Neural cell (in vitro differentiated cells): ENCODE data around the gene MDGA2. TPM values are rescaled to one million over a fixed set of nuclear protein-coding genes. Genes with fewer than 3 reads are reported as not detected.

Experiments
- H2AFZ ChIP-seq: fragments of 200-600, 300-800 bp; sonication (generic), shearing (Covaris generic); 2 replicates; pipeline ENCODE4 v1.6.0; 2014; ENCODE audit warnings: low read depth, mild to moderate bottlenecking, antibody characterized with exemption, low read length, moderate library complexity
- H3F3A ChIP-seq: fragments of 200-600 bp; shearing (Covaris generic); 2 replicates; pipeline ENCODE4 v1.6.1; 2016; ENCODE audit warnings: mild to moderate bottlenecking, moderate library complexity, mixed read lengths, antibody characterized with exemption, low read length; ENCODE audit not compliant: insufficient read depth, poor library complexity, severe bottlenecking
- H3K27ac ChIP-seq: fragments of 200-600, 300-800 bp; sonication (generic), shearing (Covaris generic); 2 replicates; pipeline ENCODE4 v1.5.1; 2014; ENCODE audit warnings: mild to moderate bottlenecking, low read length, moderate library complexity
- H3K27me3 ChIP-seq: fragments of 300-800, 200-600 bp; sonication (generic), shearing (Covaris generic); 2 replicates; pipeline ENCODE4 v1.6.0; 2014; ENCODE audit warnings: mild to moderate bottlenecking, low read depth, low read length, moderate library complexity; ENCODE audit not compliant: insufficient read depth
- H3K36me3 ChIP-seq: fragments of 300-800, 200-600 bp; sonication (generic), shearing (Covaris generic); 2 replicates; pipeline ENCODE4 v1.5.1; 2014; ENCODE audit warnings: mild to moderate bottlenecking, antibody characterized with exemption, low read length, moderate library complexity; ENCODE audit not compliant: insufficient read depth
- H3K4me2 ChIP-seq: fragments of 300-800, 200-600 bp; sonication (generic), shearing (Covaris generic); 2 replicates; pipeline ENCODE4 v1.6.0; 2014; ENCODE audit warnings: mild to moderate bottlenecking, low read length
- H3K4me3 ChIP-seq: fragments of 300-800, 200-600 bp; sonication (generic), shearing (Covaris generic); 2 replicates; pipeline ENCODE4 v1.5.1; 2014; ENCODE audit warnings: mild to moderate bottlenecking, low read length, moderate library complexity
- H3K79me2 ChIP-seq: fragments of 200-600 bp; shearing (Covaris generic); replicated peaks from 2 replicates; pipeline ENCODE4 v1.6.0; 2014; ENCODE audit warnings: mild to moderate bottlenecking, low read length, moderate library complexity; ENCODE audit not compliant: insufficient read depth
- H3K9ac ChIP-seq: fragments of 300-800, 200-600 bp; sonication (generic), shearing (Covaris generic); 2 replicates; pipeline ENCODE4 v1.6.1; 2016; ENCODE audit warnings: mild to moderate bottlenecking, low read length, mixed read lengths
- H3K9me2 ChIP-seq: fragments of 200-600 bp; shearing (Covaris generic); 2 replicates; pipeline ENCODE4 v1.6.1; 2016; ENCODE audit warnings: mild to moderate bottlenecking, low read length, mixed read lengths; ENCODE audit not compliant: insufficient read depth
- H3K9me3 ChIP-seq: fragments of 200-600, 300-800 bp; sonication (generic), shearing (Covaris generic); 2 replicates; pipeline ENCODE4 v1.6.1; 2016; ENCODE audit warnings: mild to moderate bottlenecking, mixed run types, low read length, moderate library complexity, mixed read lengths
- H4K20me1 ChIP-seq: fragments of 200-600 bp; shearing (Covaris generic); 2 replicates; pipeline ENCODE4 v1.6.1; 2016; ENCODE audit warnings: mild to moderate bottlenecking, mixed run types; ENCODE audit not compliant: insufficient read depth
- EP300 ChIP-seq: fragments of 450-650 bp; conservative IDR thresholded peaks from 2 replicates; pipeline ENCODE4 v1.6.1; 2014; ENCODE audit warnings: antibody characterized with exemption, mild to moderate bottlenecking, moderate library complexity; ENCODE audit not compliant: poor library complexity, severe bottlenecking
- EZH2 ChIP-seq: fragments of 200-600, 300-800 bp; shearing (Covaris generic), sonication (generic); IDR thresholded peaks from 2 replicates; pipeline ENCODE4 v1.6.1; 2014; ENCODE audit warnings: antibody characterized with exemption, low read length, borderline replicate concordance, mild to moderate bottlenecking; ENCODE audit not compliant: insufficient read depth, poor library complexity, severe bottlenecking
- MXI1 ChIP-seq: fragments of 450-650 bp; conservative IDR thresholded peaks from 2 replicates; pipeline ENCODE4 v1.6.1; 2014; ENCODE audit warnings: antibody characterized with exemption, mild to moderate bottlenecking; ENCODE audit not compliant: poor library complexity, severe bottlenecking
- POLR2AphosphoS5 ChIP-seq: IDR thresholded peaks from 2 replicates; pipeline ENCODE4 v1.6.1; 2012
- RAD21 ChIP-seq: fragments of 450-650 bp; conservative IDR thresholded peaks from 2 replicates; pipeline ENCODE4 v1.6.1; 2014; ENCODE audit warnings: antibody characterized with exemption, mild to moderate bottlenecking, moderate library complexity
- SMC3 ChIP-seq: fragments of 450-650 bp; conservative IDR thresholded peaks from 2 replicates; pipeline ENCODE4 v1.6.1; 2014; ENCODE audit warnings: antibody characterized with exemption, mild to moderate bottlenecking, moderate library complexity; ENCODE audit not compliant: poor library complexity
- TAF1 ChIP-seq: IDR thresholded peaks from 2 replicates; pipeline ENCODE4 v1.6.1; 2012; ENCODE audit warnings: low read depth
- polyA plus RNA-seq: library from polyadenylated mRNA; depleted of rRNA; stranded (reverse); fragments of >200 nt; gene quantifications from 2 replicates; pipeline ENCODE4 v1.2.3, GENCODE V29; 2014
- TF ChIP-seq, protein P1 (sequence below): IDR thresholded peaks from 2 replicates; pipeline ENCODE4 v1.6.1; 2012; ENCODE audit warnings: borderline replicate concordance
- TF ChIP-seq, protein P2 (sequence below): fragments of 450-650 bp; IDR thresholded peaks from 2 replicates; pipeline ENCODE4 v1.5.1; 2014; ENCODE audit warnings: antibody characterized with exemption, mild to moderate bottlenecking, moderate library complexity; ENCODE audit not compliant: poor library complexity, severe bottlenecking

Gene MDGA2
- polyA plus RNA-seq, 1 donor from 2014 or later = 3.8 TPM

DNA sequence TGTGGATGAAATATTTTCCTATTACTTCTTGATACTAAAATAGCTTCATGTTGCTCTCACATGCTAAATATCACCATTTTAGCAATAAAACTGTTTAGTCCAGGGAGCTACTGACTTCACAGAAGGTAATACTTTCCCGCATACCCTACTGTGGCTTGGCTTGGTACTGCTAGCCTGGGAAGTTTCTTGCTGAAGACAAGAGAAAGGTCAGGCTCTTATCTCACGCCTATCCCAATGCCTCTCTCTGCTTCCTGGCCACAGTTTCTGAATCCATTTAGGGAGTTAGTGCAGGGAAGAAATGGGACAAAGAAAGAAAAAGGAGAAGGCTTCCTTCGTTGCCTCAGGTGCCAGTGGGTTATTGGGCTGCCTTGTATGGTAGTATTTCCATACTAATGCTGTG lies 228.3 kb downstream of the MDGA2 start:
- H4K20me1 ChIP-seq = no peaks in the 10 kb centered on the region
- H3F3A ChIP-seq = no peaks in the 10 kb centered on the region
- no peaks in the 10 kb centered on the region for H3K79me2 ChIP-seq
- H3K9ac ChIP-seq = no peak overlapping the region
- no peaks in the 10 kb centered on the region for H3K9me3 ChIP-seq
- no peak overlapping the region for H2AFZ ChIP-seq
- H3K27ac ChIP-seq = no peak overlapping the region
- H3K4me3 ChIP-seq = no peak overlapping the region
- no peaks in the 10 kb centered on the region for H3K36me3 ChIP-seq
- H3K9me2 ChIP-seq = no peaks in the 10 kb centered on the region
- H3K4me2 ChIP-seq = no peak overlapping the region
- TF ChIP-seq POLR2AphosphoS5 = no peak
- no peaks in the 10 kb centered on the region for H3K27me3 ChIP-seq

DNA sequence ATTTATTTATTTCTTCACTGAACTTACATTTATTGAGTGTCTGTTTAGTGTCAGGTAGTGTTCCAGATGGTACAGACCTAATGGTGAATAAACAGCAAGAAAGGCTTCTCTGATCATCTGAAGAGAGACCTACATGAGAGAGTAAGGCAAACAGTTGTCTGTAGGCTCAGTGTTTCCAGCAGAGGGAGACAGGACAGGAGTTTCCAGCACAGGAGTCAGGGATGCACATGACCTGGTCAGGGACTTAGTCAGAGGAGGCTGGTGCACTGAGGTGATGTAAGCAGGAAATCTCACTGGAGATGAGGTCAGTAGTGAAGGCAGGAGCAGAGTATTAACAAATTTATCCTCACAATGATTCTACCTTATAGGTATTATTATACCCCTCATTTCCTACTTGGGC lies 233.2 kb downstream of the MDGA2 start:
- Histone ChIP-seq H3F3A (no peaks in the 10 kb centered on the region), H3K9ac (no peak overlapping the region)

DNA sequence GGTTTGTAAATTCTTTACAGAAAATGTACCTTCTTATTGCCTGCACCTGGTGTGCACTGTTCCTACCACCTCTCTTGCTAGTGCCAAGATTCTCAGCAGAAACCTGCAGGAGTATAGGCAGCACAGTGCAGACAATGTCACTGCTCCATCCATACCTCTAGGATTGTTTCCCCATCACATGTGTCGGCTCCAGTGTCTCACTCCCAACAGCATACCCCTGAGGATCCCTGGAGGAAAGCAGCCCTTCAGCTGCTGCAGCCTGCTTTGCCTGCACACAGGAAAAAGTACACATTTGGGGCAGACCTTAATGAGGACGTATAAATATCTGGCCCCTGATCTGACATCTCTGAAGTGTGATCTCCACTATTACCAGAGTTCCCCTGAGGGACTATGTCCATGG lies 235.5 kb downstream of the MDGA2 start:
- H3K27ac ChIP-seq = no peak overlapping the region
- no peaks in the 10 kb centered on the region for H3K36me3 ChIP-seq
- no peaks in the 10 kb centered on the region for H3K9me3 ChIP-seq
- no peak overlapping the region for H3K4me3 ChIP-seq
- H4K20me1 ChIP-seq = no peaks in the 10 kb centered on the region
- no peak for TF ChIP-seq POLR2AphosphoS5
- TF ChIP-seq MXI1 = no peak
- TF ChIP-seq EZH2 = no peak
- no peak overlapping the region for H3K9ac ChIP-seq
- H3K4me2 ChIP-seq = no peak overlapping the region
- no peaks in the 10 kb centered on the region for H3F3A ChIP-seq
- H2AFZ ChIP-seq = no peak overlapping the region
- no peaks in the 10 kb centered on the region for H3K27me3 ChIP-seq
- H3K79me2 ChIP-seq = no peaks in the 10 kb centered on the region
- no peaks in the 10 kb centered on the region for H3K9me2 ChIP-seq

More for the DNA sequence above, 233.2 kb downstream of the MDGA2 start:
- no peaks in the 10 kb centered on the region for H3K79me2 ChIP-seq
- H3K27me3 ChIP-seq = no peaks in the 10 kb centered on the region
- H3K27ac ChIP-seq = no peak overlapping the region
- no peak overlapping the region for H3K4me3 ChIP-seq
- H3K4me2 ChIP-seq = no peak overlapping the region
- no peak overlapping the region for H2AFZ ChIP-seq
- H3K9me2 ChIP-seq = no peaks in the 10 kb centered on the region
- TF ChIP-seq TAF1 (no peak), EP300 (no peak), SMC3 (no peak), RAD21 (no peak), POLR2AphosphoS5 (no peak), EZH2 (no peak), MXI1 (no peak)
- TF ChIP-seq, protein P1, sequence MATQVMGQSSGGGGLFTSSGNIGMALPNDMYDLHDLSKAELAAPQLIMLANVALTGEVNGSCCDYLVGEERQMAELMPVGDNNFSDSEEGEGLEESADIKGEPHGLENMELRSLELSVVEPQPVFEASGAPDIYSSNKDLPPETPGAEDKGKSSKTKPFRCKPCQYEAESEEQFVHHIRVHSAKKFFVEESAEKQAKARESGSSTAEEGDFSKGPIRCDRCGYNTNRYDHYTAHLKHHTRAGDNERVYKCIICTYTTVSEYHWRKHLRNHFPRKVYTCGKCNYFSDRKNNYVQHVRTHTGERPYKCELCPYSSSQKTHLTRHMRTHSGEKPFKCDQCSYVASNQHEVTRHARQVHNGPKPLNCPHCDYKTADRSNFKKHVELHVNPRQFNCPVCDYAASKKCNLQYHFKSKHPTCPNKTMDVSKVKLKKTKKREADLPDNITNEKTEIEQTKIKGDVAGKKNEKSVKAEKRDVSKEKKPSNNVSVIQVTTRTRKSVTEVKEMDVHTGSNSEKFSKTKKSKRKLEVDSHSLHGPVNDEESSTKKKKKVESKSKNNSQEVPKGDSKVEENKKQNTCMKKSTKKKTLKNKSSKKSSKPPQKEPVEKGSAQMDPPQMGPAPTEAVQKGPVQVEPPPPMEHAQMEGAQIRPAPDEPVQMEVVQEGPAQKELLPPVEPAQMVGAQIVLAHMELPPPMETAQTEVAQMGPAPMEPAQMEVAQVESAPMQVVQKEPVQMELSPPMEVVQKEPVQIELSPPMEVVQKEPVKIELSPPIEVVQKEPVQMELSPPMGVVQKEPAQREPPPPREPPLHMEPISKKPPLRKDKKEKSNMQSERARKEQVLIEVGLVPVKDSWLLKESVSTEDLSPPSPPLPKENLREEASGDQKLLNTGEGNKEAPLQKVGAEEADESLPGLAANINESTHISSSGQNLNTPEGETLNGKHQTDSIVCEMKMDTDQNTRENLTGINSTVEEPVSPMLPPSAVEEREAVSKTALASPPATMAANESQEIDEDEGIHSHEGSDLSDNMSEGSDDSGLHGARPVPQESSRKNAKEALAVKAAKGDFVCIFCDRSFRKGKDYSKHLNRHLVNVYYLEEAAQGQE = no peak
- TF ChIP-seq, protein P2, sequence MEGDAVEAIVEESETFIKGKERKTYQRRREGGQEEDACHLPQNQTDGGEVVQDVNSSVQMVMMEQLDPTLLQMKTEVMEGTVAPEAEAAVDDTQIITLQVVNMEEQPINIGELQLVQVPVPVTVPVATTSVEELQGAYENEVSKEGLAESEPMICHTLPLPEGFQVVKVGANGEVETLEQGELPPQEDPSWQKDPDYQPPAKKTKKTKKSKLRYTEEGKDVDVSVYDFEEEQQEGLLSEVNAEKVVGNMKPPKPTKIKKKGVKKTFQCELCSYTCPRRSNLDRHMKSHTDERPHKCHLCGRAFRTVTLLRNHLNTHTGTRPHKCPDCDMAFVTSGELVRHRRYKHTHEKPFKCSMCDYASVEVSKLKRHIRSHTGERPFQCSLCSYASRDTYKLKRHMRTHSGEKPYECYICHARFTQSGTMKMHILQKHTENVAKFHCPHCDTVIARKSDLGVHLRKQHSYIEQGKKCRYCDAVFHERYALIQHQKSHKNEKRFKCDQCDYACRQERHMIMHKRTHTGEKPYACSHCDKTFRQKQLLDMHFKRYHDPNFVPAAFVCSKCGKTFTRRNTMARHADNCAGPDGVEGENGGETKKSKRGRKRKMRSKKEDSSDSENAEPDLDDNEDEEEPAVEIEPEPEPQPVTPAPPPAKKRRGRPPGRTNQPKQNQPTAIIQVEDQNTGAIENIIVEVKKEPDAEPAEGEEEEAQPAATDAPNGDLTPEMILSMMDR = no peak
- H3K36me3 ChIP-seq = no peaks in the 10 kb centered on the region
- H4K20me1 ChIP-seq = no peaks in the 10 kb centered on the region
- no peaks in the 10 kb centered on the region for H3K9me3 ChIP-seq
